Measurements from ENCODE around the gene PLA2G2E.

GRCh38 chr1:19877181-19877750 lies 46.2 kb downstream of the PLA2G2E start:
- no peak for TF ChIP-seq POLR2AphosphoS5 (IDR thresholded peaks at IDR 0.05)
- TF ChIP-seq, protein P1, sequence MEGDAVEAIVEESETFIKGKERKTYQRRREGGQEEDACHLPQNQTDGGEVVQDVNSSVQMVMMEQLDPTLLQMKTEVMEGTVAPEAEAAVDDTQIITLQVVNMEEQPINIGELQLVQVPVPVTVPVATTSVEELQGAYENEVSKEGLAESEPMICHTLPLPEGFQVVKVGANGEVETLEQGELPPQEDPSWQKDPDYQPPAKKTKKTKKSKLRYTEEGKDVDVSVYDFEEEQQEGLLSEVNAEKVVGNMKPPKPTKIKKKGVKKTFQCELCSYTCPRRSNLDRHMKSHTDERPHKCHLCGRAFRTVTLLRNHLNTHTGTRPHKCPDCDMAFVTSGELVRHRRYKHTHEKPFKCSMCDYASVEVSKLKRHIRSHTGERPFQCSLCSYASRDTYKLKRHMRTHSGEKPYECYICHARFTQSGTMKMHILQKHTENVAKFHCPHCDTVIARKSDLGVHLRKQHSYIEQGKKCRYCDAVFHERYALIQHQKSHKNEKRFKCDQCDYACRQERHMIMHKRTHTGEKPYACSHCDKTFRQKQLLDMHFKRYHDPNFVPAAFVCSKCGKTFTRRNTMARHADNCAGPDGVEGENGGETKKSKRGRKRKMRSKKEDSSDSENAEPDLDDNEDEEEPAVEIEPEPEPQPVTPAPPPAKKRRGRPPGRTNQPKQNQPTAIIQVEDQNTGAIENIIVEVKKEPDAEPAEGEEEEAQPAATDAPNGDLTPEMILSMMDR (IDR thresholded peaks at IDR 0.05 in 8 of 11, conservative IDR thresholded peaks at IDR 0.05 in 3 of 11), result no peak

All from spleen (tissue), 7 donors.